Stimulated activated naive CD4-positive, alpha-beta T cell treated with Interleukin-2 at 50 U/mL for 16 hours (primary cell): ENCODE results near the gene SMAD6.
"Not testable (repeated sequence)": the region's sequence is repeated elsewhere in the genome, so short reads cannot be mapped to it uniquely, and the experiment has no call there.

ENCODE experiments used
- DNase-seq: peaks from one replicate; lab custom pipeline; 2025; lab: John Stamatoyannopoulos, UW

Gene SMAD6

GRCh38 chr15:66675446-66675845, 26.6 kb upstream of the SMAD6 start:
- no peak for DNase-seq

GRCh38 chr15:66677336-66677735, 24.7 kb upstream of the SMAD6 start:
- no peak for DNase-seq

- DNase-seq = no peak
Measured at GRCh38 chr15:66679061-66679656, 22.9 kb upstream of the SMAD6 start.

GRCh38 chr15:66679657-66680108, 22.4 kb upstream of the SMAD6 start:
- DNase-seq = no peak

- no peak for DNase-seq
Measured at GRCh38 chr15:66680502-66680901, 21.5 kb upstream of the SMAD6 start.

- no peak for DNase-seq
Measured at GRCh38 chr15:66681395-66681794, 20.6 kb upstream of the SMAD6 start.

GRCh38 chr15:66682246-66682645, 19.8 kb upstream of the SMAD6 start:
- DNase-seq = no peak

- no peak for DNase-seq
Measured at GRCh38 chr15:66682865-66683264, 19.2 kb upstream of the SMAD6 start.

GRCh38 chr15:66684136-66684681, 17.8 kb upstream of the SMAD6 start:
- no peak for DNase-seq

GRCh38 chr15:66685638-66686150, 16.3 kb upstream of the SMAD6 start:
- DNase-seq = no peak

- not testable (repeated sequence) for DNase-seq
Measured at GRCh38 chr15:66690912-66691311, 11.1 kb upstream of the SMAD6 start.

GRCh38 chr15:66691727-66692126, 10.3 kb upstream of the SMAD6 start:
- DNase-seq = no peak

GRCh38 chr15:66692391-66692790, 9.6 kb upstream of the SMAD6 start:
- DNase-seq = no peak

- no peak for DNase-seq
Measured at GRCh38 chr15:66692808-66693596, 9.0 kb upstream of the SMAD6 start.

- no peak for DNase-seq
Measured at GRCh38 chr15:66696770-66697169, 5.3 kb upstream of the SMAD6 start.

GRCh38 chr15:66698318-66698961, 3.6 kb upstream of the SMAD6 start:
- no peak for DNase-seq

GRCh38 chr15:66698971-66699370, 3.1 kb upstream of the SMAD6 start:
- DNase-seq = no peak

GRCh38 chr15:66700412-66700801, 1.6 kb upstream of the SMAD6 start:
- no peak for DNase-seq

GRCh38 chr15:66700802-66701421, 1.1 kb upstream of the SMAD6 start:
- peak; percentile 77 for DNase-seq

- DNase-seq = no peak
Measured at GRCh38 chr15:66701422-66702034, 508 bp upstream of the SMAD6 start.

- no peak for DNase-seq
Measured at GRCh38 chr15:66702787-66703539, 927 bp downstream of the SMAD6 start.
